IPS-NIHi11 (cell line): Measurements from ENCODE around the gene SSR3.

Experiments
- DNase-seq: peaks from one replicate; pipeline ENCODE4 v3.0.0; 2012; ENCODE audit warnings: mixed read lengths, low spot score

SSR3 gene

GRCh38 chr3:156491192-156491591 is 63.7 kb downstream of the SSR3 start:
- no peak for DNase-seq
